OCI-LY1 (cell line): ENCODE data around the gene DNAJC30.

Experiments
- EZH2 ChIP-seq: fragments of 200-600 bp; sonication (generic), shearing (Covaris generic); IDR thresholded peaks from 2 replicates; pipeline ENCODE4 v1.8.0; 2017; ENCODE audit warnings: borderline replicate concordance, mixed run types, mild to moderate bottlenecking, antibody characterized with exemption, low read length, moderate library complexity, mixed read lengths
- TF ChIP-seq, protein P1 (sequence below): fragments of 200-600 bp; sonication (generic), shearing (Covaris generic); IDR thresholded peaks from 2 replicates; pipeline ENCODE4 v1.5.1; 2017; ENCODE audit warnings: mild to moderate bottlenecking, antibody characterized with exemption, low read length, moderate library complexity, mixed read lengths

DNA sequence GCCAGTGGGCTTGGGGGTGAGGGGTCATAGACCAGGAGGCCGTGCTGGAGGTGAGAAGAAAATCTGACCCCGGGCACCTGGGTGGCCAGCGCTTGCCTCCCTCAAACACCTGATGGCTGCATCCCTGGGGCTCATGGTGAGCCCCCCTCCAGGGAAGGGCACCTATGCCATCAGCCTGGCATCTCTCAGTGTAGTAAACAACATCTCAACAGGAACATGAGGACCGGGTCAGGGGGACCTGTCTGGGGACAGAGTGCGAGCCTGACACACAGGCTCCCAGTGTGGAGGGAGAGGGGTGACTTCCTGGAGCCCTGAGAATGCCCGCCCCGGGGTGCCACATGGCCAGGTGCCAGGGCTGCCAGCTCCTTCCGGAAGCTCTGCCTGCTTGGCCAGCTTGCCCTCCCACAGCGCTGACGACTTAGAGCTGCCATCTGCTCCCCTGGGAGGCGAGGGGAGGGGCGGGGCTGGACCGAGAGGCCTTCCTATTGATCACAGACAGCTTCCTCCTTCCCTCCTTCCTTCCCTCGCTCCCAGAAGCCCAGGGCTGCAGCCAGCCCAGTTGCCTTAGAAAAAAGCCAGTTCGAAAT lies 23.9 kb upstream of the DNAJC30 start:
- TF ChIP-seq, protein P1, sequence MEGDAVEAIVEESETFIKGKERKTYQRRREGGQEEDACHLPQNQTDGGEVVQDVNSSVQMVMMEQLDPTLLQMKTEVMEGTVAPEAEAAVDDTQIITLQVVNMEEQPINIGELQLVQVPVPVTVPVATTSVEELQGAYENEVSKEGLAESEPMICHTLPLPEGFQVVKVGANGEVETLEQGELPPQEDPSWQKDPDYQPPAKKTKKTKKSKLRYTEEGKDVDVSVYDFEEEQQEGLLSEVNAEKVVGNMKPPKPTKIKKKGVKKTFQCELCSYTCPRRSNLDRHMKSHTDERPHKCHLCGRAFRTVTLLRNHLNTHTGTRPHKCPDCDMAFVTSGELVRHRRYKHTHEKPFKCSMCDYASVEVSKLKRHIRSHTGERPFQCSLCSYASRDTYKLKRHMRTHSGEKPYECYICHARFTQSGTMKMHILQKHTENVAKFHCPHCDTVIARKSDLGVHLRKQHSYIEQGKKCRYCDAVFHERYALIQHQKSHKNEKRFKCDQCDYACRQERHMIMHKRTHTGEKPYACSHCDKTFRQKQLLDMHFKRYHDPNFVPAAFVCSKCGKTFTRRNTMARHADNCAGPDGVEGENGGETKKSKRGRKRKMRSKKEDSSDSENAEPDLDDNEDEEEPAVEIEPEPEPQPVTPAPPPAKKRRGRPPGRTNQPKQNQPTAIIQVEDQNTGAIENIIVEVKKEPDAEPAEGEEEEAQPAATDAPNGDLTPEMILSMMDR = no peak
- no peak for TF ChIP-seq EZH2
